B cell (primary cell): ENCODE measurements around the gene RALGAPA2. TPM values are rescaled to one million over a fixed set of nuclear protein-coding genes. Genes with fewer than 3 reads are reported as not detected.

Experiments
- ATAC-seq: fragments of 200-7000 bp; cut with Tn5 transposase; one replicate; pipeline ENCODE4 v1.10.0; 2021; ENCODE audit warnings: low read depth, mild to moderate bottlenecking, moderate number of reproducible peaks, moderate library complexity
- CTCF ChIA-PET: fragments of 350-600 bp; sonication (Branson Sonifier 250); formaldehyde crosslinking; loops from one replicate; lab custom pipeline; 2021; ENCODE audit warnings: antibody characterized with exemption, inconsistent platforms; lab: Charles Lee
- POLR2A ChIA-PET: fragments of 350-600 bp; sonication (Branson Sonifier 250); formaldehyde crosslinking; loops from one replicate; lab custom pipeline; 2021; ENCODE audit warnings: antibody characterized with exemption; lab: Charles Lee
- DNase-seq: peaks from one replicate; pipeline ENCODE4 v3.0.0; 2013
- H2AFZ ChIP-seq: 2 replicates; pipeline ENCODE4 v1.6.1; 2012; ENCODE audit warnings: mild to moderate bottlenecking, low read depth, low read length; ENCODE audit not compliant: insufficient read depth, poor library complexity, severe bottlenecking
- H3K27ac ChIP-seq, 2 donors: 1 replicate in 1 of 2; 2 replicates in 1 of 2; pipeline ENCODE4 v1.5.1; 2012 to 2013; ENCODE audit warnings: low read length in 2 of 2, mild to moderate bottlenecking in 2 of 2, moderate library complexity in 1 of 2
- H3K27me3 ChIP-seq, 4 experiments: fragments of 200-600 bp in 1 of 4; sonication (generic) in 1 of 4; replicated peaks in 1 of 4; 1 replicate in 2 of 4; 2 replicates in 2 of 4; pipeline versions ENCODE4 v1.6.1 to v1.7.0; 2013 to 2016; ENCODE audit warnings: low read length in 3 of 4, mild to moderate bottlenecking in 2 of 4, mixed read lengths in 1 of 4, moderate library complexity in 1 of 4; ENCODE audit not compliant: insufficient read depth in 4 of 4, control insufficient read depth in 3 of 4; ENCODE audit errors: control extremely low read depth in 1 of 4
- H3K36me3 ChIP-seq, 2 experiments: replicated peaks in 1 of 2; 1 replicate in 1 of 2; 2 replicates in 1 of 2; pipeline versions ENCODE4 v1.6.1 to v1.7.1; 2013; ENCODE audit warnings: low read length in 1 of 2; ENCODE audit not compliant: insufficient read depth in 2 of 2, control insufficient read depth in 1 of 2; ENCODE audit errors: control extremely low read depth in 1 of 2, extremely low read depth in 1 of 2
- H3K4me1 ChIP-seq, 2 donors: fragments of 200-600 bp in 1 of 2; sonication (generic) in 1 of 2; 1 replicate in 1 of 2; 2 replicates in 1 of 2; pipeline versions ENCODE4 v1.5.1 to v1.6.1; 2013 to 2017; ENCODE audit warnings: low read length in 2 of 2; ENCODE audit not compliant: control insufficient read depth in 2 of 2, insufficient read depth in 2 of 2
- H3K4me2 ChIP-seq: replicated peaks from 2 replicates; pipeline ENCODE3; 2012; ENCODE audit warnings: mild to moderate bottlenecking, low read depth, low read length; ENCODE audit not compliant: poor library complexity, severe bottlenecking
- H3K4me3 ChIP-seq, 5 experiments: fragments of 200-600 bp in 1 of 5; sonication (generic) in 1 of 5; 1 replicate in 3 of 5; 2 replicates in 2 of 5; pipeline versions ENCODE4 v1.5.1 to v1.7.0; 2011 to 2016; ENCODE audit warnings: low read length in 4 of 5, mild to moderate bottlenecking in 4 of 5, low read depth in 2 of 5, control low read depth in 1 of 5, moderate library complexity in 1 of 5; ENCODE audit not compliant: insufficient read depth in 1 of 5; ENCODE audit errors: control extremely low read depth in 1 of 5, extremely low read depth in 1 of 5
- H3K79me2 ChIP-seq: fragments of 200-600 bp; sonication (generic); one replicate; pipeline ENCODE4 v1.6.0; 2016; ENCODE audit warnings: low read length; ENCODE audit not compliant: control insufficient read depth, insufficient read depth
- H3K9ac ChIP-seq: fragments of 200-600 bp; sonication (generic); 2 replicates; pipeline ENCODE4 v1.6.1; 2017; ENCODE audit warnings: mild to moderate bottlenecking, low read length, moderate library complexity
- H3K9me3 ChIP-seq, 3 donors: one replicate each; pipeline versions ENCODE4 v1.6.1 to v1.7.1; 2013; ENCODE audit warnings: low read length in 2 of 3; ENCODE audit not compliant: control insufficient read depth in 2 of 3, insufficient read depth in 1 of 3; ENCODE audit errors: control extremely low read depth in 1 of 3
- H4K20me1 ChIP-seq: 2 replicates; pipeline ENCODE4 v1.6.0; 2012; ENCODE audit warnings: mild to moderate bottlenecking, low read length; ENCODE audit not compliant: insufficient read depth, control insufficient read depth, poor library complexity, severe bottlenecking
- H3K27ac Mint-ChIP-seq: one replicate; pipeline ENCODE4 v1.8.0; 2021; ENCODE audit warnings: mixed read lengths
- H3K27me3 Mint-ChIP-seq: one replicate; pipeline ENCODE4 v1.8.0; 2021; ENCODE audit warnings: mixed read lengths
- H3K4me1 Mint-ChIP-seq: one replicate; pipeline ENCODE4 v1.8.0; 2021; ENCODE audit warnings: mixed read lengths
- H3K4me3 Mint-ChIP-seq: one replicate; pipeline ENCODE4 v1.8.0; 2021; ENCODE audit warnings: mixed read lengths
- H3K9me3 Mint-ChIP-seq: one replicate; pipeline ENCODE4 v1.8.0; 2022; ENCODE audit warnings: mixed read lengths; ENCODE audit not compliant: insufficient read depth
- EZH2 ChIP-seq: IDR thresholded peaks from 2 replicates; pipeline ENCODE4 v1.6.1; 2012; ENCODE audit warnings: borderline replicate concordance, low read depth, mild to moderate bottlenecking, moderate library complexity, low read length; ENCODE audit not compliant: insufficient read depth, poor library complexity, severe bottlenecking
- WGBS: methylation state at CpG from one replicate; pipeline ENCODE4 v1.1.5; 2013; ENCODE audit warnings: missing lambda C conversion rate; ENCODE audit not compliant: insufficient coverage; 5-methylcytosine and 5-hydroxymethylcytosine counted together
- intact Hi-C: fragments of 100-400 bp; cut with micrococcal nuclease; formaldehyde crosslinking; loops from one replicate; pipeline ENCODE4 v1.10.0; 2022
- polyA plus RNA-seq: library from polyadenylated mRNA; depleted of rRNA; stranded (reverse); fragments of >200 nt; gene quantifications from 2 replicates; pipeline ENCODE4 v1.2.3, GENCODE V29; 2012
- total RNA-seq, 2 donors: library from RNA; stranded (reverse); fragments of 120-200 nt in 1 of 2; gene quantifications; 1 replicate in 1 of 2; 2 replicates in 1 of 2; pipeline versions ENCODE4 v1.2.3 to v1.2.4, GENCODE V29; 2013 to 2022
- TF ChIP-seq, protein P1 (sequence below): fragments of 200-600 bp; IDR thresholded peaks from one replicate; pipeline ENCODE4 v1.8.0; 2022; ENCODE audit warnings: antibody characterized with exemption, mild to moderate bottlenecking

Gene RALGAPA2
- total and polyA plus RNA-seq, 2 donors (not counting 1 experiment from before 2014, with no cell fraction given): 6.4 to 33.1 TPM

- POLR2A ChIA-PET: no interaction called here
- H3K4me3 ChIP-seq: no peak overlapping the region
- H3K9me3 ChIP-seq: peaks cover 0 to 1% (median 0%) of the 10 kb centered on the region in 3 donors
- Mint-ChIP-seq H3K27me3 (peaks cover 10% of the 10 kb centered on the region), H3K27ac (no peak overlapping the region), H3K9me3 (no peaks in the 10 kb centered on the region), H3K4me3 (no peak overlapping the region), H3K4me1 (no peaks in the 10 kb centered on the region)
- H3K36me3 ChIP-seq: no peaks in the 10 kb centered on the region
- no peak overlapping the region for H3K27ac ChIP-seq
- no peak overlapping the region for H3K9ac ChIP-seq
- H3K4me2 ChIP-seq: no peak overlapping the region
- 89% methylated on average over 8 of the region's 9 CpGs for WGBS
- CTCF ChIA-PET: no interaction called here
- H2AFZ ChIP-seq: no peak overlapping the region
- DNase-seq (no peak), ATAC-seq (no peak)
- no peaks in the 10 kb centered on the region for H4K20me1 ChIP-seq
- H3K4me1 ChIP-seq: no peaks in the 10 kb centered on the region
- H3K27me3 ChIP-seq: peaks cover 0 to 6% (median 2%) of the 10 kb centered on the region in 4 experiments
- TF ChIP-seq, protein P1, sequence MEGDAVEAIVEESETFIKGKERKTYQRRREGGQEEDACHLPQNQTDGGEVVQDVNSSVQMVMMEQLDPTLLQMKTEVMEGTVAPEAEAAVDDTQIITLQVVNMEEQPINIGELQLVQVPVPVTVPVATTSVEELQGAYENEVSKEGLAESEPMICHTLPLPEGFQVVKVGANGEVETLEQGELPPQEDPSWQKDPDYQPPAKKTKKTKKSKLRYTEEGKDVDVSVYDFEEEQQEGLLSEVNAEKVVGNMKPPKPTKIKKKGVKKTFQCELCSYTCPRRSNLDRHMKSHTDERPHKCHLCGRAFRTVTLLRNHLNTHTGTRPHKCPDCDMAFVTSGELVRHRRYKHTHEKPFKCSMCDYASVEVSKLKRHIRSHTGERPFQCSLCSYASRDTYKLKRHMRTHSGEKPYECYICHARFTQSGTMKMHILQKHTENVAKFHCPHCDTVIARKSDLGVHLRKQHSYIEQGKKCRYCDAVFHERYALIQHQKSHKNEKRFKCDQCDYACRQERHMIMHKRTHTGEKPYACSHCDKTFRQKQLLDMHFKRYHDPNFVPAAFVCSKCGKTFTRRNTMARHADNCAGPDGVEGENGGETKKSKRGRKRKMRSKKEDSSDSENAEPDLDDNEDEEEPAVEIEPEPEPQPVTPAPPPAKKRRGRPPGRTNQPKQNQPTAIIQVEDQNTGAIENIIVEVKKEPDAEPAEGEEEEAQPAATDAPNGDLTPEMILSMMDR: no peak
- no peak for TF ChIP-seq EZH2
- intact Hi-C loops: no loop called here
- no peaks in the 10 kb centered on the region for H3K79me2 ChIP-seq
Measured at GRCh38 chr20:20386192-20386591, 326.3 kb downstream of the RALGAPA2 start.

DNA sequence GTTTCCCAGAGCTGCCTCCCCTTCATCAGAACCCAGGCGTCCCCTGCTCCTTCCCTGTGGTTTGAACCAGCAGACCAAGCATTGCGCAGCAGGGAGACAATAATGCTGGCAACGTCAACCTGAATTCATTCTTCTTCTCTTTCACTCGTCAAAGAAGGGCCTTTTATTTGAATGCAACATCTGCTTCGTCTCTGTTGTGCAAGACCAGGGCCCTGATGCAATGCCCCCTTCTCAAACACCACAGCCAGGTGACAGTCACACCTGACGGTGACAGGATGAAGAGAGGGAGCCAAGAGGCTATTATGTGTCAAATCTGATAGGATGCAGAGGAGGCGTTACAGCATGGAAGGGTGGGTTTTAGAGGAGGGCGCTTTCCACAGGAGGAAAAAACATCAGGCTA lies 336.6 kb downstream of the RALGAPA2 start:
- DNase-seq (no peak), ATAC-seq (no peak)
- intact Hi-C loops: no loop called here
- no peaks in the 10 kb centered on the region for H3K4me1 Mint-ChIP-seq
- no peak overlapping the region for H3K4me3 ChIP-seq
- POLR2A ChIA-PET: no interaction called here
- no peak overlapping the region for H3K4me3 Mint-ChIP-seq
- CTCF ChIA-PET: no interaction called here
- peaks cover 0 to 5% (median 3%) of the 10 kb centered on the region in 3 donors for H3K9me3 ChIP-seq
- peaks cover 0 to 23% (median 20%) of the 10 kb centered on the region in 4 experiments for H3K27me3 ChIP-seq
- TF ChIP-seq, protein P1: no peak
- no peaks in the 10 kb centered on the region for H3K9me3 Mint-ChIP-seq
- no peak overlapping the region for H3K4me2 ChIP-seq
- H3K27ac ChIP-seq: no peak overlapping the region
- H3K79me2 ChIP-seq: no peaks in the 10 kb centered on the region
- H4K20me1 ChIP-seq: no peaks in the 10 kb centered on the region
- H3K4me1 ChIP-seq: no peaks in the 10 kb centered on the region
- H3K27ac Mint-ChIP-seq: no peak overlapping the region
- peaks cover 49% of the 10 kb centered on the region for H3K27me3 Mint-ChIP-seq
- no peak overlapping the region for H3K9ac ChIP-seq
- 77% methylated on average over 2 of the region's 8 CpGs for WGBS
- H2AFZ ChIP-seq: no peak overlapping the region
- no peaks in the 10 kb centered on the region for H3K36me3 ChIP-seq
